Measurements from ENCODE around the gene CDKL1. TPM values are rescaled to one million over a fixed set of nuclear protein-coding genes. Genes with fewer than 3 reads are reported as not detected.

The CDKL1 gene
- total and polyA plus RNA-seq, 2 of the 13 experiments (the other 11 are each of a cell fraction or from before 2014, with no cell fraction given) = 4.4 to 5.1 TPM

DNA sequence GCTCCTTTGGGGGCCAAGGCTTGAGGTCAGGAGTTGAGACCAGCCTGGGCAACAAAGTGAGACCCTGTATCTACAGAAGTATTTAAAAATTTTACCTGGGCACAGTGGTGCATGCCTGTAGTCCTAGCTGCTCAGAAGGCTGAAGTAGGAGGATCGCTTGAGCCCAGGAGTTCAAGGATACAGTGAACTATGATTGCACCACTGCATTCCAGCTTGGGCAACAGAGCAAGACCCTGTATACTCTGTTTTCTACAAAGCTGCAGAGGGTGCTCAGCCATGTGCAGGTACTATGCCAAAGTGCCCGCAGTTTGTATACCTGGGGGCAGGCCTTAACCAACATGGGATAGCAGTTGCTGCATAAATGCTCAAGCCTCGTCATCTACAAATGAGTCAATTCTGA, 26.8 kb upstream of the CDKL1 start:
- WGBS (ENCODE audit: low lambda C conversion rate) = 100% methylated on average over 1 of the region's 3 CpGs
- no peak overlapping the region for H3K4me2 ChIP-seq (ENCODE audit: low read depth, low read length)
- peak; percentile 60 for ATAC-seq
- no peaks in the 10 kb centered on the region for H3K79me2 ChIP-seq (ENCODE audit: insufficient read depth, low read length)
- no peak overlapping the region for H3K27ac ChIP-seq (ENCODE audit: extremely low read length, insufficient read depth, low read length)
- in situ Hi-C loops (cut with HindIII; ENCODE audit: extremely low pct_ligation_motif_present, low pct_unique_long_range_greater_than_20kb) (no loop called here), intact Hi-C loops (cut with micrococcal nuclease; ENCODE audit: unreplicated experiment) (no loop called here)
- TF ChIP-seq ZNF121 (CRISPR knock-in tag; IDR thresholded peaks at IDR 0.05) = peak; percentile 84
- TF ChIP-seq CEBPB (IDR thresholded peaks at IDR 0.05; ENCODE audit: borderline replicate concordance, low read depth, low read length) = peak; percentile 56; the same call in 1 of the 2 replicates
- peak; percentile 29 for TF ChIP-seq TEAD3 (CRISPR knock-in tag; optimal IDR thresholded peaks at IDR 0.05; ENCODE audit: borderline replicate concordance)
- TF ChIP-seq SATB2 (CRISPR knock-in tag; IDR thresholded peaks at IDR 0.05) = no peak
- TF ChIP-seq HNF4A (CRISPR knock-in tag; IDR thresholded peaks at IDR 0.05) = peak; percentile 54
- peak; percentile 36; the same call in 1 of the 2 replicates for TF ChIP-seq RARA (CRISPR knock-in tag; IDR thresholded peaks at IDR 0.05)
- TF ChIP-seq KLF15 (CRISPR knock-in tag; IDR thresholded peaks at IDR 0.05; ENCODE audit: borderline replicate concordance) = no peak
- TF ChIP-seq, protein P1, sequence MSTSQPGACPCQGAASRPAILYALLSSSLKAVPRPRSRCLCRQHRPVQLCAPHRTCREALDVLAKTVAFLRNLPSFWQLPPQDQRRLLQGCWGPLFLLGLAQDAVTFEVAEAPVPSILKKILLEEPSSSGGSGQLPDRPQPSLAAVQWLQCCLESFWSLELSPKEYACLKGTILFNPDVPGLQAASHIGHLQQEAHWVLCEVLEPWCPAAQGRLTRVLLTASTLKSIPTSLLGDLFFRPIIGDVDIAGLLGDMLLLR (CRISPR knock-in tag; IDR thresholded peaks at IDR 0.05) = no peak
- peaks cover 4 to 25% of the 10 kb centered on the region in 2 experiments; a peak in 4 of 5 replicates for H3K36me3 ChIP-seq (replicated peaks in 1 of 2; ENCODE audit: control insufficient read depth in 1 of 2, insufficient read depth in 2 of 2, low read length in 2 of 2)
- H3K4me1 ChIP-seq (ENCODE audit: insufficient read depth, low read length) = peaks cover 6% of the 10 kb centered on the region; the same call in 1 of the 2 replicates
- H3K27me3 ChIP-seq (ENCODE audit: control insufficient read depth in 1 of 2, insufficient read depth in 2 of 2, low read length in 2 of 2) = no peaks in the 10 kb centered on the region
- ChIA-PET POLR2A (no interaction called here), CTCF (ENCODE audit: low intra/inter-chr PET ratio, low total read pairs) (no interaction called here)
- DNase-seq (ENCODE audit: low spot score) = peak; percentile 21
- H2AFZ ChIP-seq (ENCODE audit: low read length) = no peak overlapping the region
- H3K4me3 ChIP-seq (replicated peaks in 1 of 3; ENCODE audit: insufficient read depth in 1 of 3, low read depth in 2 of 3, low read length in 3 of 3) = no peak overlapping the region
- FAIRE-seq = no peak
- no peaks in the 10 kb centered on the region for H4K20me1 ChIP-seq (ENCODE audit: insufficient read depth, low read length)
- H3K9ac ChIP-seq (ENCODE audit: insufficient read depth, low read depth, low read length) = no peak overlapping the region
- no peaks in the 10 kb centered on the region for H3K9me3 ChIP-seq (ENCODE audit: low read length)
- no TSS peak for BruUV-seq (replicated peaks)

DNA sequence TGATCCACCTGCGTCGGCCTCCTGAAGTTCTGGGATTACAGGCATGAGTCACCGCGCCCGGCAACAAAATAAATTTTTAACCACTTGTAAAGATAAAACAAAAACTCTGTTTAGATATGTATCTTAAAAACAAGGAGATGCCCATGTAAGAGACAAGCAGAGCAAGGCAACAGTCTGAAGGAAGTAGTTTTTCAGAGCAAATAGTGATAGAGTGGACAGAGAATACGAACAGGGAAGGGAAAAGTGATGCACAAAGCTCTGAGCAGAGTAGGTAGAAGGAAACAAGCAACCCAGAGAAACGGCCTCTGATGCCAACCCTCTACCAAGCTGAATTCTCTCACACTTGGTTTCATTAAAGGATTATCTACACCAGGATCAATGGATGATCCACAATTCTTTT, 24.8 kb upstream of the CDKL1 start:
- no peak for FAIRE-seq
- 97% methylated on average over 7 of the region's 7 CpGs for WGBS (ENCODE audit: low lambda C conversion rate)
- Histone ChIP-seq H3K9me3 (ENCODE audit: low read length) (no peaks in the 10 kb centered on the region), H3K79me2 (ENCODE audit: insufficient read depth, low read length) (no peaks in the 10 kb centered on the region), H3K27me3 (ENCODE audit: control insufficient read depth in 1 of 2, insufficient read depth in 2 of 2, low read length in 2 of 2) (no peaks in the 10 kb centered on the region), H2AFZ (ENCODE audit: low read length) (no peak overlapping the region), H3K4me1 (ENCODE audit: insufficient read depth, low read length) (peaks cover 16% of the 10 kb centered on the region), H3K9ac (ENCODE audit: insufficient read depth, low read depth, low read length) (no peak overlapping the region), H4K20me1 (ENCODE audit: insufficient read depth, low read length) (no peaks in the 10 kb centered on the region), H3K4me3 (replicated peaks in 1 of 3; ENCODE audit: insufficient read depth in 1 of 3, low read depth in 2 of 3, low read length in 3 of 3) (no peak overlapping the region), H3K27ac (ENCODE audit: extremely low read length, insufficient read depth, low read length) (no peak overlapping the region), H3K36me3 (replicated peaks in 1 of 2; ENCODE audit: control insufficient read depth in 1 of 2, insufficient read depth in 2 of 2, low read length in 2 of 2) (peaks cover 4 to 25% of the 10 kb centered on the region in 2 experiments; a peak in 4 of 5 replicates), H3K4me2 (ENCODE audit: low read depth, low read length) (no peak overlapping the region)
- BruUV-seq (replicated peaks) = no TSS peak
- in situ Hi-C loops (cut with HindIII; ENCODE audit: extremely low pct_ligation_motif_present, low pct_unique_long_range_greater_than_20kb) (no loop called here), intact Hi-C loops (cut with micrococcal nuclease; ENCODE audit: unreplicated experiment) (no loop called here)
- ChIA-PET CTCF (ENCODE audit: low intra/inter-chr PET ratio, low total read pairs) (no interaction called here), POLR2A (no interaction called here)
- no peak for DNase-seq (ENCODE audit: low spot score)
- ATAC-seq = no peak
- TF ChIP-seq PLRG1 (conservative IDR thresholded peaks at IDR 0.05) (no peak), U2AF1 (optimal IDR thresholded peaks at IDR 0.05; ENCODE audit: low read depth, low read length) (no peak), PAWR (CRISPR knock-in tag; IDR thresholded peaks at IDR 0.05; ENCODE audit: borderline replicate concordance) (no peak), SMAD1 (CRISPR knock-in tag; IDR thresholded peaks at IDR 0.05; ENCODE audit: borderline replicate concordance, low read depth) (no peak), ZNF605 (CRISPR knock-in tag; IDR thresholded peaks at IDR 0.05) (no peak), MZF1 (CRISPR knock-in tag; IDR thresholded peaks at IDR 0.05; ENCODE audit: borderline replicate concordance) (no peak)
- TF ChIP-seq, protein P2, sequence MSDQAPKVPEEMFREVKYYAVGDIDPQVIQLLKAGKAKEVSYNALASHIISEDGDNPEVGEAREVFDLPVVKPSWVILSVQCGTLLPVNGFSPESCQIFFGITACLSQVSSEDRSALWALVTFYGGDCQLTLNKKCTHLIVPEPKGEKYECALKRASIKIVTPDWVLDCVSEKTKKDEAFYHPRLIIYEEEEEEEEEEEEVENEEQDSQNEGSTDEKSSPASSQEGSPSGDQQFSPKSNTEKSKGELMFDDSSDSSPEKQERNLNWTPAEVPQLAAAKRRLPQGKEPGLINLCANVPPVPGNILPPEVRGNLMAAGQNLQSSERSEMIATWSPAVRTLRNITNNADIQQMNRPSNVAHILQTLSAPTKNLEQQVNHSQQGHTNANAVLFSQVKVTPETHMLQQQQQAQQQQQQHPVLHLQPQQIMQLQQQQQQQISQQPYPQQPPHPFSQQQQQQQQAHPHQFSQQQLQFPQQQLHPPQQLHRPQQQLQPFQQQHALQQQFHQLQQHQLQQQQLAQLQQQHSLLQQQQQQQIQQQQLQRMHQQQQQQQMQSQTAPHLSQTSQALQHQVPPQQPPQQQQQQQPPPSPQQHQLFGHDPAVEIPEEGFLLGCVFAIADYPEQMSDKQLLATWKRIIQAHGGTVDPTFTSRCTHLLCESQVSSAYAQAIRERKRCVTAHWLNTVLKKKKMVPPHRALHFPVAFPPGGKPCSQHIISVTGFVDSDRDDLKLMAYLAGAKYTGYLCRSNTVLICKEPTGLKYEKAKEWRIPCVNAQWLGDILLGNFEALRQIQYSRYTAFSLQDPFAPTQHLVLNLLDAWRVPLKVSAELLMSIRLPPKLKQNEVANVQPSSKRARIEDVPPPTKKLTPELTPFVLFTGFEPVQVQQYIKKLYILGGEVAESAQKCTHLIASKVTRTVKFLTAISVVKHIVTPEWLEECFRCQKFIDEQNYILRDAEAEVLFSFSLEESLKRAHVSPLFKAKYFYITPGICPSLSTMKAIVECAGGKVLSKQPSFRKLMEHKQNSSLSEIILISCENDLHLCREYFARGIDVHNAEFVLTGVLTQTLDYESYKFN (CRISPR knock-in tag; conservative IDR thresholded peaks at IDR 0.05) = no peak
- TF ChIP-seq, protein P3, sequence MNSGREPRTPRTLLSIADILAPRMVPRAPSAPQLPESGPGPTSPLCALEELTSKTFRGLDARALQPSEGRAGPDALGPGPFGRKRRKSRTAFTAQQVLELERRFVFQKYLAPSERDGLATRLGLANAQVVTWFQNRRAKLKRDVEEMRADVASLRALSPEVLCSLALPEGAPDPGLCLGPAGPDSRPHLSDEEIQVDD (CRISPR knock-in tag; IDR thresholded peaks at IDR 0.05; ENCODE audit: borderline replicate concordance) = no peak
